Neural cell (in vitro differentiated cells): Measurements from ENCODE around the gene FNDC3A.

Experiments
- EP300 ChIP-seq: fragments of 450-650 bp; conservative IDR thresholded peaks from 2 replicates; pipeline ENCODE4 v1.6.1; 2014; ENCODE audit warnings: antibody characterized with exemption, mild to moderate bottlenecking, moderate library complexity; ENCODE audit not compliant: poor library complexity, severe bottlenecking
- EZH2 ChIP-seq: fragments of 200-600, 300-800 bp; shearing (Covaris generic), sonication (generic); IDR thresholded peaks from 2 replicates; pipeline ENCODE4 v1.6.1; 2014; ENCODE audit warnings: antibody characterized with exemption, low read length, borderline replicate concordance, mild to moderate bottlenecking; ENCODE audit not compliant: insufficient read depth, poor library complexity, severe bottlenecking
- POLR2AphosphoS5 ChIP-seq: IDR thresholded peaks from 2 replicates; pipeline ENCODE4 v1.6.1; 2012
- TF ChIP-seq, protein P1 (sequence below): fragments of 450-650 bp; IDR thresholded peaks from 2 replicates; pipeline ENCODE4 v1.5.1; 2014; ENCODE audit warnings: antibody characterized with exemption, mild to moderate bottlenecking, moderate library complexity; ENCODE audit not compliant: poor library complexity, severe bottlenecking

DNA sequence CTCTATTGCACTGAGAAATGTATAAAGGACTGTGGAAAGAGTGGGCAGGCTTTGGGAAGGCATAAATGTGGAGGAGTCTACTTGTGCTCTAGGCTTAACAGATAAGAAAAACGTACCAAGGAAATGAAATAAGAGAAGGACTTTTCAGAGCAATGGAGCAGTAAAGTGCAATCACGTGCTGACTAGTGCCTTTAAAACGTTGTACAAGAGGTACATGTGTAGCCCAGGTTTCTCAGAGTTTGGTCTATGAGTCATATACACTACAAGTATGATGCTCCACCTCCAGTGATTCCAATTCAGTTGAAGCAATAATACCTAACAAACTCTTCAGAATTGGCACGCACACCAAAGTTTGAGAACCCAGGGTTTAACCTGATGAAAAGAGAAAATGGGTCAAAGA, 13.4 kb upstream of the FNDC3A start:
- TF ChIP-seq, protein P1, sequence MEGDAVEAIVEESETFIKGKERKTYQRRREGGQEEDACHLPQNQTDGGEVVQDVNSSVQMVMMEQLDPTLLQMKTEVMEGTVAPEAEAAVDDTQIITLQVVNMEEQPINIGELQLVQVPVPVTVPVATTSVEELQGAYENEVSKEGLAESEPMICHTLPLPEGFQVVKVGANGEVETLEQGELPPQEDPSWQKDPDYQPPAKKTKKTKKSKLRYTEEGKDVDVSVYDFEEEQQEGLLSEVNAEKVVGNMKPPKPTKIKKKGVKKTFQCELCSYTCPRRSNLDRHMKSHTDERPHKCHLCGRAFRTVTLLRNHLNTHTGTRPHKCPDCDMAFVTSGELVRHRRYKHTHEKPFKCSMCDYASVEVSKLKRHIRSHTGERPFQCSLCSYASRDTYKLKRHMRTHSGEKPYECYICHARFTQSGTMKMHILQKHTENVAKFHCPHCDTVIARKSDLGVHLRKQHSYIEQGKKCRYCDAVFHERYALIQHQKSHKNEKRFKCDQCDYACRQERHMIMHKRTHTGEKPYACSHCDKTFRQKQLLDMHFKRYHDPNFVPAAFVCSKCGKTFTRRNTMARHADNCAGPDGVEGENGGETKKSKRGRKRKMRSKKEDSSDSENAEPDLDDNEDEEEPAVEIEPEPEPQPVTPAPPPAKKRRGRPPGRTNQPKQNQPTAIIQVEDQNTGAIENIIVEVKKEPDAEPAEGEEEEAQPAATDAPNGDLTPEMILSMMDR, result no peak
- TF ChIP-seq EZH2 (no peak), POLR2AphosphoS5 (no peak), EP300 (no peak)
